ENCODE measurements around the gene KRTAP21-2. TPM values are rescaled to one million over a fixed set of nuclear protein-coding genes. Genes with fewer than 3 reads are reported as not detected.

The KRTAP21-2 gene
- polyA plus RNA-seq, 10 donors: not detected

Other genes with a start within 250 kb of the KRTAP21-2 start
- gene KRTAP19-5, start 245.1 kb downstream of the KRTAP21-2 start, polyA plus RNA-seq (ENCODE audit: insufficient read length in 10 of 10): not detected
- gene KRTAP19-6, start 205.4 kb downstream of the KRTAP21-2 start, polyA plus RNA-seq (ENCODE audit: insufficient read length in 10 of 10): not detected
- gene KRTAP19-7, start 185.9 kb downstream of the KRTAP21-2 start, polyA plus RNA-seq (ENCODE audit: insufficient read length in 10 of 10): not detected
- gene KRTAP22-2, start 156.9 kb downstream of the KRTAP21-2 start, polyA plus RNA-seq (ENCODE audit: insufficient read length in 10 of 10): not detected
- gene KRTAP6-3, start 154.8 kb downstream of the KRTAP21-2 start, polyA plus RNA-seq (ENCODE audit: insufficient read length in 10 of 10): not detected
- gene KRTAP6-2, start 148.4 kb downstream of the KRTAP21-2 start, polyA plus RNA-seq (ENCODE audit: insufficient read length in 10 of 10): not detected
- gene KRTAP22-1, start 146.2 kb downstream of the KRTAP21-2 start, polyA plus RNA-seq (ENCODE audit: insufficient read length in 10 of 10): not detected
- not detected for gene KRTAP6-1, start 133.3 kb downstream of the KRTAP21-2 start, polyA plus RNA-seq (ENCODE audit: insufficient read length in 10 of 10)
- not detected for gene KRTAP20-1, start 130.8 kb downstream of the KRTAP21-2 start, polyA plus RNA-seq (ENCODE audit: insufficient read length in 10 of 10)
- gene KRTAP20-4, start 126.6 kb downstream of the KRTAP21-2 start, polyA plus RNA-seq (ENCODE audit: insufficient read length in 10 of 10): not detected
- gene KRTAP20-2, start 112.1 kb downstream of the KRTAP21-2 start, polyA plus RNA-seq (ENCODE audit: insufficient read length in 10 of 10): not detected
- gene KRTAP20-3, start 104.4 kb downstream of the KRTAP21-2 start, polyA plus RNA-seq (ENCODE audit: insufficient read length in 10 of 10): not detected
- not detected for gene KRTAP21-3, start 28.5 kb downstream of the KRTAP21-2 start, polyA plus RNA-seq (ENCODE audit: insufficient read length in 10 of 10)
- gene KRTAP21-1, start 8.2 kb upstream of the KRTAP21-2 start, polyA plus RNA-seq (ENCODE audit: insufficient read length in 10 of 10): not detected
- gene KRTAP8-1, start 66.0 kb upstream of the KRTAP21-2 start, polyA plus RNA-seq (ENCODE audit: insufficient read length in 10 of 10): not detected
- not detected for gene KRTAP7-1, start 82.5 kb upstream of the KRTAP21-2 start, polyA plus RNA-seq (ENCODE audit: insufficient read length in 10 of 10)
- gene KRTAP11-1, start 134.3 kb upstream of the KRTAP21-2 start, polyA plus RNA-seq (ENCODE audit: insufficient read length in 10 of 10): not detected

All from muscle of back (tissue), 10 donors.